Measurements from ENCODE around the gene RNF130.

The RNF130 gene

DNA sequence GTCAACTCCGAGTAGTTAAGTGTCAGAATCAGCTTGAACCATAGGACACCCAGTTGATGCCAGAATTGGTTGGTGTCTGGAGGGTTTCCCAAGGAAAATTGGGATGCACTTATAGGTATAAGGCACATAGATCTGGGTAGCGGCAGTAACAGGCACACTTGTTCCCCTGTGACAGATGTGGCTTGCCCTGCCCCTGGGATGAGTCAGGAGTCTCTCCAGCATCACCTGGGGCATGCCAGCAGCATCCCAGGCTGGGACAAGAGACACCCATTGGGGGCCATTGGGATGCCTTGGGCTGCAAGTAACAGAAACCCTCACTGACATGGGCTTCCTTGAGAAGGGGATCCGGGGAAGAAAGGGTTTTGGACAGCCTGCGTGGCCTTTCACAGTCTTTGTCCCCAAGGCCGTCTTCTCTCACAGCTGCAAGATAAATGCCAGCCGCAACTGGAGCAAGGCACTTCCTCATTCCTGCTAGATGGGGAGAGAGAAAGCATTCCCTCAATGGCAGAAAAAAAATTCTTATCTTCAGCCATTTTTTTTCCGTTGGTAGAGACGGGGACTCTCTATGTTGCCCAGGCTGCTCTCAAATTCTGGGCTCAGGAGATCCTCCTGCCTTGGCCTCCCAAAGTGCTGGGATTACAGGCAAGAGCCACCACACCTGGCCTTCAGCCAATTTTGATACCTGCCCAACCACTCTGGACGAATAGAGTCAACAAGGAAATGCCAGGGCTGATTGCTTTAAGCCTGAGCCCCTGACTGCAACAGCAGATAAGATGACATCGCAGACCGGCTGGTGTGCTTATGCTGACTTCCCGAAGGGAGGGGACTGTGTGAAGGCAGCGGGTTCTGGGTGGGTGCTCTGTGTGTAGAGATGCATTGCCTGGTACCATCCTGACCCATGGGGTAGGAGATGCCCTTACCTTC, 13.3 kb upstream of the RNF130 start:
- no peak for DNase-seq (ENCODE audit: low spot score)

DNA sequence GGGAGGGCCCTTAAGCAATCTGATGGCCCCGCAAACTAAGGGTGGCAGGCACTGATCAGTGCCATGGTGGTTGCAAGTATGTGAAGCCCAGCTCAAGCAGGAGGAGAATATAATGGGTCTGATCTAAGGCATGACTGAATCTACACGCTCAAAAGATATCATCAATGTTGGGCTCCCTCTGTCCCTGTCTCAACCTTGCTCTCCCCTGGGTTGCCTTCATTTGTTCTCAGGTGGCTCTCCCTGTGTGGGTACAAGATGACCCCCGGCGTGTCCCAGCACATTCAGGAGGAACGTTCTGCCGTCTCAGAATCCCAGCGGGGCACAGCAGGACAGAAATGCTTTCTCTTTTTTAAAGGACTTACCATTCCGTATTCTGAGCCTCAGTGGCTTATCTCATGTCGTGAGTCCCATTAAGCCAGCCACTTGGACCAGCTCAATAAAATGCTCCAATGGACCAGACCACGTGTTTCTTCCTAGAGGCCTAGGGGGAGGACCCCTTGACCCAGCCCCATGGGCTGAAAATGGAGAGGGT, 12.0 kb upstream of the RNF130 start:
- DNase-seq (ENCODE audit: low spot score): no peak

GRCh38 chr5:180082633-180083420, 11.3 kb upstream of the RNF130 start:
- DNase-seq (ENCODE audit: low spot score): no peak

DNA sequence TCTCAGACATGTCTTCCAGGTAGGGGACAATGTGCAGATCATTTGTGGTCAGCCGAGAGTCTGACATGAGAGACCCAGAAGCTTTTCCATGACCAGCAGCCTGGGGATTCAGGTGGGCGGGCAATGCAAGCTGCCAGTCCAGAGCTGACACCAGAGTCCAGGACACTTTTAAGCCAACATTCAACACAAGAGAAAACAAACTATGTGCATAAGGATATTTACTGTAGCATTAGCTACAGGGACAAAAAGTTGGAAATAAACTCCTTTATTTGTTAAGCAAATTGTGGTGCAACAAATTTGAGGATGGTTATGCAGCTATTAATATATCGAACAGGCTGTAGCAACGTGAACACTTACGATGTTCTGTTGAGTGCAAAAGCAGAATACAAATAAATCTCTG, 9.9 kb upstream of the RNF130 start:
- no peak for DNase-seq (ENCODE audit: low spot score)

DNA sequence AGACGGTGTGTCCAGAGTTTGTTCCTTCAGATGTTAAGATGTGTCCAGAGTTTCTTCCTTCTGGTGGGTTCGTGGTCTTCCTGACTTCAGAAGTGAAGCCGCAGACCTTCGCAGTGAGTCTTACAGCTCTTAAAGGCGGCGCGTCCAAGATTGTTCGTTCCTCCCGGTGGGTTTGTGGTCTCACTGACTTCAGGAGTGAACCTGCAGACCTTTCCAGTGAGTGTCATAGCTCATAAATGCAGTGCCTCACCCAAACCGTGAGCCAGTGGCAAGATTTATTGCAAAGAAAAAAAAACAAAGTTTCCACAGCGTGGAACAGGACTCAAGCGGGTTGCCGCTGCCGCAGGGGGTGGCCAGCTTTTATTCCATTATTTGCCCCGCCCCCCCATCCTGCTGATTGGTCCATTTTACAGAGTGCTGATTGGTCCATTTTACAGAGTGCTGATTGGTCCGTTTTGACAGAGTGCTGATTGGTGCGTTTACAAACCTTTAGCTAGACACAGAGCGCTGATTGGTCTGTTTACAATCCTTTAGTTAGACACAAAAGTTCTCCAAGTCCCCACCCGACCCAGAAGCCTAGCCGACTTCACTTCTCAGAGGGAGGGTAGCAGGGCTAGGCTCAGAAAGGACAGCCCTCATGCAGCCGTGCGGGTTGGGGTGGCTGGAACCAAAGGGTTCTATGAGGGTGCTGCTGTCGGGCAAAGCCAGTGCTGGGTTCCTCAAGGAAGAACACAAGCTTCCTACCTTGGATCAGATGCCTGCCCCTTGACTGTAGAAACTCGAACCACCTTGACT, 9.1 kb upstream of the RNF130 start:
- DNase-seq (ENCODE audit: low spot score): no peak

DNA sequence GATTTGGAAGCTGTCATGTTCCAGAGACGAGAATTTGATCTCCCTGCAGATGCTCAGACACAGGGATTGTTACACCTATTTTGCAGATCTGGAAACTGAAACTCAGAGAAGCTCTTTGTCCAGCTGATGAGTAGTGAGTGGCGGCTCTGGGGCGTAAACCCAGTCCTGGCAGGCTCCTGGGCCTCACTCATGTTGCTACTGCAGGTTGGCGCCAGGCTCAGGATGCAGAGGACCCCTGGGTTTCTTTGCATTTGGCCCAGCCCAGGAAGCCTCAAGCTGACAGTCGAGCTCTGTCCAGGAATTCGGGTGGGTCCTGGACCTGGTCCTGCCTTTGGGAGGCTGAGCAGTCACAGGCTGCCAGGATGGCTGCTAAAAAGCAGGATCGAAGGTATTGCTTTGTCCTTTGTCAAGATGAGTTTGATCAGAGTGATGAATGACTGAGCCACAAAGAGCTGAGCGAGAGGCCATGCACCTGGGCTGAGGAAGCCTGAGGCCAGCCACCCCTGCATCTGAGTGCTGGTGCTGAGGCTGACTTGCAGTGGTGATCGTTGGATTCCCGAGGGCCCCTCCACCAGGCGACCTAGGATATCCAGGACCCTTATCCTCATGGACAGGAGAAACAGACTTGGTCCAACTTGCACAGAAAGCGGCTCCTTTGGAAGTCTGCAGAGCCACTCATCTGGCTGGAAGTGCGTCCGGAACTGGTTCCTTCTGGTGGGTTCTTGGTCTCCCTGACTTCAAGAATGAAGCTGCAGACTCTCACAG, 8.3 kb upstream of the RNF130 start:
- DNase-seq (ENCODE audit: low spot score): no peak

- DNase-seq (ENCODE audit: low spot score): no peak
These were observed 6.8 kb upstream of the RNF130 start for GRCh38 chr5:180078348-180078747.

GRCh38 chr5:180077594-180078284, 6.2 kb upstream of the RNF130 start:
- no peak for DNase-seq (ENCODE audit: low spot score)

DNA sequence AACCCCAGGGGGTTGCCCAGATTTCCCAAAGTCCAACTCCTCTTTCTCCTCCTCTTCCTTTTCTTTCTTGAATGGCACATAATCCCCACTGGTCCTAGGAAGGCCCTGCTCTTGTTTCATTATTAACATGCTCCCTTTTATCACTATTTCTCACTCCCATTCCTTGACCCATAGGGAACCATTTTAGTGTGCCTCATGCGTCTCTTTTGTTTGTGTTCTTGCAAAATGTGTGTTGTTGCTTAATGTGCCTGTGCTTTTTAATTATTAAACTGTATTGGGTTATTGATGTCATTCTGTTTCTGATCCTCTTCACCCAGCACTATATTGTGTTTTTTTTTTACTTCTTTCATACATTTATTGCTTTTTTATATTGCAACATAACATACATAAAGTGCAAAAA, 4.1 kb upstream of the RNF130 start:
- DNase-seq (ENCODE audit: low spot score): no peak

DNA sequence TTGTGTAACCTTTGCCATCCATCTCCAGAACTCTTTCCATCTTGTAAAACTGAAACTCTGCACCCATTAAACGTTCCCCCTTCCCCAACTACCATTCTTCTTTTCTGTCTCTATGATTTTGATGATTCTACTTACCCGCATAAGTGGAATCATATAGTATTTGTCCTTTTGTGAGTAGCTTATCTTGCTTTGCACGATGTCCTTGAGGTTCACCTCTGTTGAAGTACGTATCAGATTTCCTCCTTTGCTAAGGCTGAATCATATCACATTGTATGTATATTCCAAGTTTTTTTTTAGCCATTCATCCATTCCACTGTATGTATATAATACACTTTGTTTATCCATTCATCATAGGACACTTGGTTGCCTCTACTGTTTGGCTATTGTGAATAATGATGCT, 2.9 kb upstream of the RNF130 start:
- DNase-seq (ENCODE audit: low spot score): no peak

- no peak for DNase-seq (ENCODE audit: low spot score)
These were observed 997 bp upstream of the RNF130 start for GRCh38 chr5:180072556-180072955.

- DNase-seq (ENCODE audit: low spot score): no peak
These were observed 643 bp upstream of the RNF130 start for GRCh38 chr5:180072256-180072548.

- DNase-seq (ENCODE audit: low spot score): no peak
These were observed 616 bp downstream of the RNF130 start for GRCh38 chr5:180070756-180071530.

GRCh38 chr5:180069589-180070247, 1.8 kb downstream of the RNF130 start:
- DNase-seq (ENCODE audit: low spot score): no peak

- no peak for DNase-seq (ENCODE audit: low spot score)
These were observed 3.0 kb downstream of the RNF130 start for GRCh38 chr5:180068519-180069090.

DNA sequence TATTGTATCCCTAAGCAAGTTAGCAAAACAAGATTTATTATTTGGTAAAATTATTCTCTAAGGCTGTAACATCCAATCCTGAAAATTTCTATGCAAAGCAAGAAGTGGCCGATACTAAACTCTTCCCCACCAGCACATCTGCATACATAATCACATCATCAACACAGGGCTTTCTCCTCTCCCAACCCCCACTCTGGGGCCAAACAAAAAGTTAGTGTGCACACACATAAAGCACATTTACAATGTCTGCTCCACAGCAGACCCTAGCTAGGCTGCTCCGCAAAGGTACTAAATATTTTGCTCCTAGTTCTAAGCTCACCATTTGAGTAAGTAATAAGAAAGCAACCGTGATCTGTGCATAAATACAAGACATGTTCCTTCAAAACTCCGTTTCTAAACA, 3.6 kb downstream of the RNF130 start:
- DNase-seq (ENCODE audit: low spot score): no peak

DNA sequence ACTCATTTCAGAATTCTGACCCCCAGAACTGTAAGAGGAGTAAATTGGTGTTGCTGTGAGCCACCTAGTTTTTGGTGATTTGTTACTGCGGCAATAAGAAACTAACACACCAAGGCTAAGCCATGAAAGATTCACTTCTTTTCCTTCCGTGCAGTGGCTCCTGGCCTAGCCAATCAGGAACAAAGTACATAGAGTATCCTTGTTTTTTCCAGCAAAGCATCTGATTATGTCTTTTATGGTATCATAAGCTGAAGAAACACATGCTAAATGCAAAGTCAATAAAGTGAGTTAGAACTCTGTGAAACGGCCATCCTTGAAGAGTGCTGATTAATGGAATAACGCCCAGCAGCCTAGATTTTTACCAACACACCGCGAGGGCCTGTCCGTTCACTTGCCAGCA, 11.4 kb downstream of the RNF130 start:
- no peak for DNase-seq (ENCODE audit: low spot score)

DNA sequence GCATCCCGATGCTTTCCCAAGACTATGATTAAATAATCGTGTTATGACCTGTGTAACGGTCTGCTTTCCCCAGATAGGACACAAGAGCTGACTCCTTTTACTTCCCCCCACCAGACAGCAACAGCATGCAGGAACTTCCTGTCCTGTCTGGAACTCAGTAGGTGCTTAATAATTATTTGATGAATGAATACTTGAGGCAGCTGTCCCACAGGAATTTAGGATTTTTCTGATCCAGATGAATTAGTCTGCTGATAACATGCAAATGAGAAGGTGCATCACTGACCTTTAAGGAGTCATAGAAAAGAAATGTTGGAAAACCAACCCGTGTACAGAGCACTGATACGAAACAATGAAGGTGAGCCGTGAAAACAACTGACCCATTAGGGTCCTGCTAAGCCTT, 12.2 kb downstream of the RNF130 start:
- no peak for DNase-seq (ENCODE audit: low spot score)

GRCh38 chr5:180056153-180056552, 15.4 kb downstream of the RNF130 start:
- no peak for DNase-seq (ENCODE audit: low spot score)

All from activated CD4-positive, alpha-beta T cell treated with anti-CD3 and anti-CD28 coated beads, Interleukin-2, Interleukin-4, amounts not matched to agents 100 ng/mL and 50 ng/mL, durations not matched to agents 16 hours and 8 hours (primary cell).